ENCODE data around the gene MCOLN1. TPM values are rescaled to one million over a fixed set of nuclear protein-coding genes. Genes with fewer than 3 reads are reported as not detected.

Gene MCOLN1
- total RNA-seq, 1 experiment from 2014 or later, result 10.2 TPM

GRCh38 chr19:7529610-7530490 is 7.4 kb downstream of the MCOLN1 start:
- no peak for ATAC-seq
- BruUV-seq (replicated peaks), result no TSS peak
- Histone ChIP-seq H2AFZ (ENCODE audit: low read length) (no peak overlapping the region), H3K27me3 (ENCODE audit: low read length) (no peaks in the 10 kb centered on the region), H3K79me2 (ENCODE audit: low read length) (no peaks in the 10 kb centered on the region), H3F3A (ENCODE audit: low read length, unreplicated experiment) (no peaks in the 10 kb centered on the region), H3K4me2 (ENCODE audit: low read length) (no peak overlapping the region), H3K9me2 (replicated peaks; ENCODE audit: low read length) (no peaks in the 10 kb centered on the region), H3K9me3 (ENCODE audit: low read length) (no peaks in the 10 kb centered on the region), H3K36me3 (ENCODE audit: low read depth, low read length) (no peaks in the 10 kb centered on the region; the same call in 1 of the 2 replicates), H3K4me3 (ENCODE audit: low read length) (no peak overlapping the region), H3K27ac (ENCODE audit: low read length) (no peak overlapping the region), H3K4me1 (ENCODE audit: insufficient read depth, low read length) (peaks cover 5% of the 10 kb centered on the region), H4K20me1 (ENCODE audit: low read length) (no peaks in the 10 kb centered on the region), H3K9ac (ENCODE audit: low read length) (no peak overlapping the region)
- ChIA-PET POLR2A (ENCODE audit: unreplicated experiment) (no interaction called here), CTCF (no interaction called here)
- intact Hi-C loops (cut with micrococcal nuclease), result loop anchor here (10.0 kb wide), 1 partner anchor 1845 kb away; the partner anchor contains the start of genes HSD11B1L and MICOS13
- TF ChIP-seq EZH2 (IDR thresholded peaks at IDR 0.05; ENCODE audit: low read length, unreplicated experiment) (no peak), CTCF (conservative IDR thresholded peaks at IDR 0.05; ENCODE audit: low read depth, low read length) (no peak), EZH2phosphoT487 (IDR thresholded peaks at IDR 0.05; ENCODE audit: borderline replicate concordance, low read length) (no peak)
- DNase-seq, result no peak

GRCh38 chr19:7533281-7533885 is 11.0 kb downstream of the MCOLN1 start:
- H3K79me2 ChIP-seq (ENCODE audit: low read length), result peaks cover 9% of the 10 kb centered on the region
- ATAC-seq (no peak), DNase-seq (no peak)
- ChIA-PET POLR2A (ENCODE audit: unreplicated experiment) (no interaction called here), CTCF (no interaction called here)
- peaks cover 1% of the 10 kb centered on the region; the same call in 1 of the 2 replicates for H3K36me3 ChIP-seq (ENCODE audit: low read depth, low read length)
- H3K27me3 ChIP-seq (ENCODE audit: low read length), result no peaks in the 10 kb centered on the region
- peak overlapping the region; percentile 96 for H3K4me2 ChIP-seq (ENCODE audit: low read length)
- no peaks in the 10 kb centered on the region for H3K9me2 ChIP-seq (replicated peaks; ENCODE audit: low read length)
- H4K20me1 ChIP-seq (ENCODE audit: low read length), result no peaks in the 10 kb centered on the region
- TF ChIP-seq EZH2 (IDR thresholded peaks at IDR 0.05; ENCODE audit: low read length, unreplicated experiment), result no peak
- TF ChIP-seq EZH2phosphoT487 (IDR thresholded peaks at IDR 0.05; ENCODE audit: borderline replicate concordance, low read length), result no peak
- TF ChIP-seq CTCF (conservative IDR thresholded peaks at IDR 0.05; ENCODE audit: low read depth, low read length), result no peak
- no peaks in the 10 kb centered on the region for H3K9me3 ChIP-seq (ENCODE audit: low read length)
- H3F3A ChIP-seq (ENCODE audit: low read length, unreplicated experiment), result no peaks in the 10 kb centered on the region
- no peak overlapping the region for H3K27ac ChIP-seq (ENCODE audit: low read length)
- peak overlapping the region; percentile 78 for H3K9ac ChIP-seq (ENCODE audit: low read length)
- peak overlapping the region; percentile 98 for H3K4me3 ChIP-seq (ENCODE audit: low read length)
- no TSS peak for BruUV-seq (replicated peaks)
- H2AFZ ChIP-seq (ENCODE audit: low read length), result peak overlapping the region; percentile 96
- H3K4me1 ChIP-seq (ENCODE audit: insufficient read depth, low read length), result peaks cover 10% of the 10 kb centered on the region
- intact Hi-C loops (cut with micrococcal nuclease), result loop anchor here (10.0 kb wide), 1 partner anchor 1849 kb away; the partner anchor contains the start of genes HSD11B1L and MICOS13

All from PC-3 (cell line).